Mucosa of rectum (tissue), 2 donors: ENCODE measurements around the gene INAVA.

Source experiments
- H3K27ac ChIP-seq, 2 donors: one replicate each; pipeline ENCODE4 v1.7.0; 2013; ENCODE audit warnings: inconsistent platforms in 2 of 2, low read depth in 2 of 2, low read length in 2 of 2
- H3K27me3 ChIP-seq, 2 donors: one replicate each; pipeline ENCODE4 v1.7.0; 2013; ENCODE audit warnings: low read length in 2 of 2; ENCODE audit not compliant: control insufficient read depth in 2 of 2, insufficient read depth in 2 of 2
- H3K36me3 ChIP-seq, 2 donors: one replicate each; pipeline ENCODE4 v1.7.0; 2013; ENCODE audit warnings: low read length in 2 of 2; ENCODE audit not compliant: control insufficient read depth in 2 of 2, insufficient read depth in 2 of 2
- H3K4me1 ChIP-seq, 2 donors: one replicate each; pipeline ENCODE4 v1.7.0; 2013; ENCODE audit warnings: low read length in 2 of 2, mild to moderate bottlenecking in 1 of 2; ENCODE audit not compliant: control insufficient read depth in 2 of 2, insufficient read depth in 2 of 2
- H3K4me3 ChIP-seq, 2 donors: one replicate each; pipeline ENCODE4 v1.7.0; 2013; ENCODE audit warnings: low read length in 2 of 2
- H3K9ac ChIP-seq, 2 donors: one replicate each; pipeline ENCODE4 v1.7.0; 2013; ENCODE audit warnings: low read length in 2 of 2, low read depth in 1 of 2, mild to moderate bottlenecking in 1 of 2
- H3K9me3 ChIP-seq, 2 donors: one replicate each; pipeline ENCODE4 v1.7.0; 2013; ENCODE audit warnings: low read length in 2 of 2; ENCODE audit not compliant: control insufficient read depth in 2 of 2
- donor health status: healthy.
- donor health status: Normal muscosa, but diverticular disease.

Gene INAVA

GRCh38 chr1:200894712-200895442 lies at the start of gene INAVA:
INAVA (plus strand) TSS chr1:200894900; CDS start chr1:200898401, 3,501 bp downstream.
- peak within 1 kb of the TSS; percentile 88 for H3K4me3 ChIP-seq
- no peaks in the 10 kb centered on the region for H3K9me3 ChIP-seq
- peak within 1 kb of the TSS; percentile 90 to 94 for H3K9ac ChIP-seq
- H3K36me3 ChIP-seq, result peaks cover 14 to 22% of the 10 kb centered on the region in 2 donors
- H3K27me3 ChIP-seq, result no peaks in the 10 kb centered on the region
- peaks cover 49 to 66% of the 10 kb centered on the region in 2 donors for H3K4me1 ChIP-seq
- H3K27ac ChIP-seq, result peak within 1 kb of the TSS; percentile 96

GRCh38 chr1:200845360-200845759 lies 49.3 kb upstream of the INAVA start:
- H3K36me3 ChIP-seq, result peaks cover 13 to 14% of the 10 kb centered on the region in 2 donors
- no peaks in the 10 kb centered on the region for H3K27me3 ChIP-seq
- H3K9ac ChIP-seq, result no peak overlapping the region
- H3K27ac ChIP-seq, result no peak overlapping the region
- H3K4me1 ChIP-seq, result no peaks in the 10 kb centered on the region
- H3K9me3 ChIP-seq, result no peaks in the 10 kb centered on the region
- no peak overlapping the region for H3K4me3 ChIP-seq

GRCh38 chr1:200846398-200846797 lies 48.3 kb upstream of the INAVA start:
- H3K9ac ChIP-seq, result no peak overlapping the region
- H3K4me1 ChIP-seq, result no peaks in the 10 kb centered on the region
- H3K36me3 ChIP-seq, result peaks cover 13 to 17% of the 10 kb centered on the region in 2 donors
- H3K27me3 ChIP-seq, result no peaks in the 10 kb centered on the region
- no peak overlapping the region for H3K4me3 ChIP-seq
- no peaks in the 10 kb centered on the region for H3K9me3 ChIP-seq
- H3K27ac ChIP-seq, result no peak overlapping the region

- Histone ChIP-seq H3K9me3 (no peaks in the 10 kb centered on the region), H3K4me1 (no peaks in the 10 kb centered on the region), H3K36me3 (peaks cover 13 to 17% of the 10 kb centered on the region in 2 donors), H3K27me3 (no peaks in the 10 kb centered on the region), H3K27ac (no peak overlapping the region), H3K9ac (no peak overlapping the region), H3K4me3 (no peak overlapping the region)
Observed at GRCh38 chr1:200849430-200849829, 45.3 kb upstream of the INAVA start.

- Histone ChIP-seq H3K9me3 (no peaks in the 10 kb centered on the region), H3K4me1 (no peaks in the 10 kb centered on the region), H3K27ac (no peak overlapping the region), H3K27me3 (no peaks in the 10 kb centered on the region), H3K4me3 (no peak overlapping the region), H3K36me3 (peaks cover 10 to 17% of the 10 kb centered on the region in 2 donors), H3K9ac (no peak overlapping the region)
Observed at GRCh38 chr1:200850554-200850953, 44.1 kb upstream of the INAVA start.

- Histone ChIP-seq H3K4me3 (no peak overlapping the region), H3K9me3 (no peaks in the 10 kb centered on the region), H3K36me3 (peaks cover 7 to 13% of the 10 kb centered on the region in 2 donors), H3K27ac (no peak overlapping the region), H3K4me1 (no peaks in the 10 kb centered on the region), H3K9ac (no peak overlapping the region), H3K27me3 (no peaks in the 10 kb centered on the region)
Observed at GRCh38 chr1:200856716-200857357, 37.9 kb upstream of the INAVA start.

- Histone ChIP-seq H3K27ac (no peak overlapping the region), H3K27me3 (no peaks in the 10 kb centered on the region), H3K9me3 (no peaks in the 10 kb centered on the region), H3K4me3 (no peak overlapping the region), H3K4me1 (no peaks in the 10 kb centered on the region), H3K36me3 (peaks cover 11 to 13% of the 10 kb centered on the region in 2 donors), H3K9ac (no peak overlapping the region)
Observed at GRCh38 chr1:200857804-200858203, 36.9 kb upstream of the INAVA start.

- H3K9me3 ChIP-seq, result no peaks in the 10 kb centered on the region
- no peaks in the 10 kb centered on the region for H3K4me1 ChIP-seq
- H3K4me3 ChIP-seq, result no peak overlapping the region
Observed at GRCh38 chr1:200861937-200862647, 32.6 kb upstream of the INAVA start.

GRCh38 chr1:200862713-200863415 lies 31.8 kb upstream of the INAVA start:
- Histone ChIP-seq H3K4me1 (no peaks in the 10 kb centered on the region), H3K36me3 (peaks cover 2 to 4% of the 10 kb centered on the region in 2 donors), H3K9me3 (no peaks in the 10 kb centered on the region), H3K4me3 (peak overlapping the region in 1 of 2 donors; percentile 5), H3K27me3 (no peaks in the 10 kb centered on the region), H3K27ac (peak overlapping the region in 1 of 2 donors; percentile 5), H3K9ac (no peak overlapping the region)

More at GRCh38 chr1:200861937-200862647, 32.6 kb upstream of the INAVA start:
- Histone ChIP-seq H3K27me3 (no peaks in the 10 kb centered on the region), H3K9ac (no peak overlapping the region), H3K27ac (no peak overlapping the region), H3K36me3 (peaks cover 3 to 4% of the 10 kb centered on the region in 2 donors)
